Activated CD4-positive, alpha-beta memory T cell treated with anti-CD3 and anti-CD28 coated beads, Interleukin-2, amount 10 ng/mL, durations not matched to agents 7 days and 5 days (primary cell): ENCODE results near the gene SP6. TPM values are rescaled to one million over a fixed set of nuclear protein-coding genes. Genes with fewer than 3 reads are reported as not detected.

Experiments used
- CTCF ChIA-PET: fragments of 350-600 bp; sonication (Branson Sonifier 250); formaldehyde crosslinking; loops from one replicate; lab custom pipeline; 2021; ENCODE audit warnings: antibody characterized with exemption, inconsistent platforms; lab: Charles Lee
- POLR2A ChIA-PET: fragments of 350-600 bp; sonication (Branson Sonifier 250); formaldehyde crosslinking; loops from one replicate; lab custom pipeline; 2021; ENCODE audit warnings: antibody characterized with exemption; lab: Charles Lee
- DNase-seq: peaks from one replicate; pipeline ENCODE4 v3.0.0-alpha.2; 2020
- H3K27ac Mint-ChIP-seq: one replicate; pipeline ENCODE4 v1.8.0; 2021; ENCODE audit warnings: mild to moderate bottlenecking, mixed read lengths
- H3K27me3 Mint-ChIP-seq: one replicate; pipeline ENCODE4 v1.8.0; 2021; ENCODE audit warnings: mixed read lengths
- H3K36me3 Mint-ChIP-seq: one replicate; pipeline ENCODE4 v1.8.0; 2021; ENCODE audit warnings: low read depth, mixed read lengths
- H3K4me1 Mint-ChIP-seq: one replicate; pipeline ENCODE4 v1.8.0; 2021; ENCODE audit warnings: mixed read lengths
- H3K4me3 Mint-ChIP-seq: one replicate; pipeline ENCODE4 v1.8.0; 2021; ENCODE audit warnings: mild to moderate bottlenecking, mixed read lengths
- H3K9me3 Mint-ChIP-seq: one replicate; pipeline ENCODE4 v1.8.0; 2021; ENCODE audit warnings: mixed read lengths
- total RNA-seq, 2 experiments: library from RNA; stranded (reverse); gene quantifications; one replicate each; pipeline ENCODE4 v1.2.3, GENCODE V29; 2021

SP6 gene
- total RNA-seq, 2 experiments from 2014 or later: 0.10 to 0.15 TPM

GRCh38 chr17:47847341-47848197 lies 3.4 kb downstream of the SP6 start:
- ChIA-PET POLR2A (interaction anchor here (0.9 to 1.0 kb wide), 4 partner anchors 16 to 48 kb away, joined by 3 to 4 read pairs (median 3); partner anchors contain the start of genes LRRC46, MRPL10 and SP2), CTCF (interaction anchor here (0.8 to 14.7 kb wide), 7 partner anchors 15 to 170 kb away, joined by 3 to 411 read pairs (median 3); partner anchors contain the start of genes MRPL10, PNPO and SP2)
- H3K9me3 Mint-ChIP-seq: no peaks in the 10 kb centered on the region
- no peak overlapping the region for H3K27ac Mint-ChIP-seq
- H3K4me3 Mint-ChIP-seq: no peak overlapping the region
- H3K36me3 Mint-ChIP-seq: no peaks in the 10 kb centered on the region
- DNase-seq: no peak
- H3K4me1 Mint-ChIP-seq: peaks cover 21% of the 10 kb centered on the region
- H3K27me3 Mint-ChIP-seq: peaks cover 70% of the 10 kb centered on the region

GRCh38 chr17:47846716-47847340 lies 4.1 kb downstream of the SP6 start:
- no peaks in the 10 kb centered on the region for H3K36me3 Mint-ChIP-seq
- no peak overlapping the region for H3K27ac Mint-ChIP-seq
- ChIA-PET POLR2A (interaction anchor here (0.9 to 1.0 kb wide), 2 partner anchors 15 to 48 kb away, joined by 3 read pairs; partner anchors contain the start of genes LRRC46 and MRPL10), CTCF (interaction anchor here (1.0 to 14.7 kb wide), 5 partner anchors 16 to 171 kb away, joined by 3 to 411 read pairs (median 6); partner anchors contain the start of genes MRPL10 and SP2)
- peaks cover 63% of the 10 kb centered on the region for H3K27me3 Mint-ChIP-seq
- DNase-seq: no peak
- no peaks in the 10 kb centered on the region for H3K9me3 Mint-ChIP-seq
- no peak overlapping the region for H3K4me3 Mint-ChIP-seq
- peaks cover 20% of the 10 kb centered on the region for H3K4me1 Mint-ChIP-seq

- POLR2A ChIA-PET: no interaction called here
- no peak for DNase-seq
- CTCF ChIA-PET: interaction anchor here (0.6 to 14.7 kb wide), 5 partner anchors 9 to 101 kb away, joined by 3 to 411 read pairs (median 4); partner anchors contain the start of gene SP2
- no peaks in the 10 kb centered on the region for H3K36me3 Mint-ChIP-seq
- no peaks in the 10 kb centered on the region for H3K9me3 Mint-ChIP-seq
- peaks cover 26% of the 10 kb centered on the region for H3K4me1 Mint-ChIP-seq
- H3K4me3 Mint-ChIP-seq: no peak overlapping the region
- no peak overlapping the region for H3K27ac Mint-ChIP-seq
- H3K27me3 Mint-ChIP-seq: peaks cover 59% of the 10 kb centered on the region
Observed at GRCh38 chr17:47845716-47846075, 5.3 kb downstream of the SP6 start.

- ChIA-PET CTCF (interaction anchor here (0.5 to 14.7 kb wide), 8 partner anchors 10 to 685 kb away, joined by 3 to 411 read pairs (median 4); partner anchors contain the start of genes CDK5RAP3 and SP2), POLR2A (interaction anchor here (6.3 kb wide), 1 partner anchor 50 kb away, joined by 53 read pairs; the partner anchor contains the start of gene SP2)
- no peaks in the 10 kb centered on the region for H3K36me3 Mint-ChIP-seq
- peaks cover 53% of the 10 kb centered on the region for H3K27me3 Mint-ChIP-seq
- H3K9me3 Mint-ChIP-seq: no peaks in the 10 kb centered on the region
- H3K4me3 Mint-ChIP-seq: no peak overlapping the region
- H3K4me1 Mint-ChIP-seq: peaks cover 28% of the 10 kb centered on the region
- H3K27ac Mint-ChIP-seq: no peak overlapping the region
- no peak for DNase-seq
Observed at GRCh38 chr17:47844814-47845715, 5.9 kb downstream of the SP6 start.

- Mint-ChIP-seq H3K36me3 (no peaks in the 10 kb centered on the region), H3K9me3 (no peaks in the 10 kb centered on the region), H3K27me3 (peaks cover 45% of the 10 kb centered on the region), H3K4me1 (peaks cover 31% of the 10 kb centered on the region), H3K27ac (no peak overlapping the region), H3K4me3 (no peak overlapping the region)
- POLR2A ChIA-PET: interaction anchor here (6.3 kb wide), 1 partner anchor 51 kb away, joined by 53 read pairs; the partner anchor contains the start of gene SP2
- CTCF ChIA-PET: interaction anchor here (0.5 to 14.7 kb wide), 6 partner anchors 11 to 399 kb away, joined by 3 to 411 read pairs (median 4); partner anchors contain the start of genes CDK5RAP3 and SP2
- no peak for DNase-seq
Observed at GRCh38 chr17:47844227-47844626, 6.7 kb downstream of the SP6 start.

- Mint-ChIP-seq H3K27ac (no peak overlapping the region), H3K9me3 (no peaks in the 10 kb centered on the region), H3K4me3 (no peak overlapping the region), H3K4me1 (peaks cover 35% of the 10 kb centered on the region), H3K27me3 (peaks cover 36% of the 10 kb centered on the region), H3K36me3 (no peaks in the 10 kb centered on the region)
- ChIA-PET POLR2A (interaction anchor here (0.7 to 6.3 kb wide), 7 partner anchors 13 to 128 kb away, joined by 3 to 63 read pairs (median 6); partner anchors contain the start of genes CDK5RAP3, LRRC46, MRPL10 and PNPO), CTCF (interaction anchor here (1.1 to 14.7 kb wide), 7 partner anchors 12 to 174 kb away, joined by 3 to 411 read pairs (median 7); partner anchors contain the start of genes LRRC46, MRPL10 and SP2)
- DNase-seq: no peak
Observed at GRCh38 chr17:47843391-47843730, 7.6 kb downstream of the SP6 start.

GRCh38 chr17:47841488-47842291 lies 9.3 kb downstream of the SP6 start:
- POLR2A ChIA-PET: interaction anchor here (0.6 to 6.3 kb wide), 8 partner anchors 8 to 207 kb away, joined by 3 to 63 read pairs (median 4); partner anchors contain the start of genes KPNB1, LRRC46, MRPL10 and NFE2L1
- H3K4me3 Mint-ChIP-seq: peak overlapping the region; percentile 93

GRCh38 chr17:47840742-47841487 lies 10.0 kb downstream of the SP6 start, which contains the start of gene SCRN2:
Gene SCRN2, minus strand, starts transcription at chr17:47841273. Its CDS starts 430 bp downstream, at chr17:47840843.
- peaks cover under 1% of the 10 kb centered on the region for H3K36me3 Mint-ChIP-seq
- peak; percentile 90 for DNase-seq
- H3K27ac Mint-ChIP-seq: peak within 1 kb of the TSS; percentile 66
- CTCF ChIA-PET: interaction anchor here (0.6 to 14.7 kb wide), 21 partner anchors 10 to 177 kb away, joined by 3 to 411 read pairs (median 5); partner anchors contain the start of genes CDK5RAP3, LRRC46, MRPL10 and OSBPL7
- POLR2A ChIA-PET: interaction anchor here (0.6 to 6.3 kb wide), 9 partner anchors 8 to 208 kb away, joined by 3 to 63 read pairs (median 5); partner anchors contain the start of genes KPNB1, LRRC46, MRPL10 and NFE2L1
- peaks cover 19% of the 10 kb centered on the region for H3K27me3 Mint-ChIP-seq
- peak within 1 kb of the TSS; percentile 93 for H3K4me3 Mint-ChIP-seq
- no peaks in the 10 kb centered on the region for H3K9me3 Mint-ChIP-seq
- peaks cover 37% of the 10 kb centered on the region for H3K4me1 Mint-ChIP-seq

More at GRCh38 chr17:47841488-47842291, 9.3 kb downstream of the SP6 start:
- CTCF ChIA-PET: interaction anchor here (1.1 to 14.7 kb wide), 21 partner anchors 9 to 177 kb away, joined by 3 to 411 read pairs (median 5); partner anchors contain the start of genes CDK5RAP3, LRRC46, MRPL10 and OSBPL7
- Mint-ChIP-seq H3K27me3 (peaks cover 26% of the 10 kb centered on the region), H3K9me3 (no peaks in the 10 kb centered on the region), H3K27ac (peak overlapping the region; percentile 66), H3K4me1 (peaks cover 35% of the 10 kb centered on the region), H3K36me3 (no peaks in the 10 kb centered on the region)
- no peak for DNase-seq

- CTCF ChIA-PET: interaction anchor here (0.6 to 14.7 kb wide), 15 partner anchors 9 to 178 kb away, joined by 3 to 411 read pairs (median 5); partner anchors contain the start of genes CDK5RAP3, LRRC46, MRPL10 and OSBPL7
- Mint-ChIP-seq H3K4me1 (peaks cover 43% of the 10 kb centered on the region), H3K27ac (no peak overlapping the region), H3K9me3 (no peaks in the 10 kb centered on the region), H3K4me3 (peak overlapping the region; percentile 93), H3K36me3 (peaks cover 6% of the 10 kb centered on the region), H3K27me3 (peaks cover 12% of the 10 kb centered on the region)
- DNase-seq: no peak
- POLR2A ChIA-PET: interaction anchor here (0.8 to 6.3 kb wide), 8 partner anchors 10 to 209 kb away, joined by 3 to 63 read pairs (median 4); partner anchors contain the start of genes KPNB1, LRRC46, MRPL10 and NFE2L1
Observed at GRCh38 chr17:47840001-47840741, 10.8 kb downstream of the SP6 start.
